Measurements from ENCODE around the gene GPX4.
"Not testable (repeated sequence)": the region's sequence is repeated elsewhere in the genome, so short reads cannot be mapped to it uniquely, and the experiment has no call there.

Gene GPX4

DNA sequence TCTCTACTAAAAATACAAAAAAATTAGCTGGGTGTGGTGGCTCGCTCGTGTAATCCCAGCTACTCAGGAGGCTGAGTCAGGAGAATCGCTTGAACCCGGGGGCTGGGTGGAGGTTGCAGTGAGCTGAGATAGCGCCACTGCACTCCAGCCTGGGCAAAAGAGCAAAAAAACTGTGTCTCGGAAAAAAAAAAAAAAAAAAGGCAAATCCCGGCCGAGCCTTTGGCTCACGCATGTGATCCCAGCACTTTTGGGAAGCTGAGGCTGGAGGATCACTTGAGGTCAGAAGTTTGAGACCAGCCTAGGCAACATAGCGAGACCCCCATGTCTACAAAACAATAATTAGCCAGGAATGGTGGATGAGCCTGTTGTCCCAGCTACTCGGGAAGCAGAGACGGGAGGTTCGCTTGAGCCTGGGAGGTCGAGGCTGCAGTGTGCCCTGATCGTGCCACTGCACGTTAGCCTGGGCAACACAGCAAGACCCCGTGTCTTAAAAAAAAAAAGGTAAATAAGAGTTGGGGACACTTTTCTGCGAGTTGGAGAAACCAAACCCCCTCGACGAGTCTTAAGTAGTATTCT lies 574 bp upstream of the GPX4 start:
- DNase-seq: no peak

DNA sequence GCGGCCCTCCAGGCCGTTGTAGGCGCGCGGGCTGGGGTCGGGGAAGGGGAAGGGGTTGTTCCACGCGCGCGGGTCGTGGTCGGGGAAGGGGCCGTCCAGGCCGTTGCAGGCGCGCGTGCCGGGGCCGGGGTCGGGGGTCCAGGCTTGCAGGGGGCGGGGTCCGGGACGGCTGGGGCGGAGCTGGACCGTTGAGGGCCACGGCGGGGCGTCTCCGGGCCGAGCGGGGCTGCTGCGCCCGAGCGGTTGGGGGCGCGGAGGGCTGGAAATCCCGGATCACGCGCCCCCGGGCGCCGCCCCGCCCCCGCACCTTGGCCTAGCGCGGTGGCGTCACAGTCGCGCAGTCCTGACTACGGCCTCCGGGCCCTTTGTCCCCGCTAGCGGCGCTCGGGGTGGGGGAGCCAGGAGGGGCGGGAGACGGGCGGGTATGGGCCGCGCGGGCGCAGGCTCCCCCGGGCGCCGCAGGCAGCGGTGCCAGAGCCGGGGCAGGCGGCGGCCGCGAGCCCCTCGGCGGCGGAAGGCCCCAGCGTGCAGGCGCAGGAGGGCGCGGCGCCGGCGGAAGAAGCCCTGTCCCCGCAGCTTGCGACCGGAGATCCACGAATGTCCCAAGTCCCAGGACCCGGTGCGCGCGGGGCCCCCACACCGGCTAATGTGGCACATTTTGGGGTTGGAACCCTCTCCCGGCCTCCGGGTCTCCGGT lies 665 bp downstream of the GPX4 start:
- DNase-seq: peak; percentile 61

DNA sequence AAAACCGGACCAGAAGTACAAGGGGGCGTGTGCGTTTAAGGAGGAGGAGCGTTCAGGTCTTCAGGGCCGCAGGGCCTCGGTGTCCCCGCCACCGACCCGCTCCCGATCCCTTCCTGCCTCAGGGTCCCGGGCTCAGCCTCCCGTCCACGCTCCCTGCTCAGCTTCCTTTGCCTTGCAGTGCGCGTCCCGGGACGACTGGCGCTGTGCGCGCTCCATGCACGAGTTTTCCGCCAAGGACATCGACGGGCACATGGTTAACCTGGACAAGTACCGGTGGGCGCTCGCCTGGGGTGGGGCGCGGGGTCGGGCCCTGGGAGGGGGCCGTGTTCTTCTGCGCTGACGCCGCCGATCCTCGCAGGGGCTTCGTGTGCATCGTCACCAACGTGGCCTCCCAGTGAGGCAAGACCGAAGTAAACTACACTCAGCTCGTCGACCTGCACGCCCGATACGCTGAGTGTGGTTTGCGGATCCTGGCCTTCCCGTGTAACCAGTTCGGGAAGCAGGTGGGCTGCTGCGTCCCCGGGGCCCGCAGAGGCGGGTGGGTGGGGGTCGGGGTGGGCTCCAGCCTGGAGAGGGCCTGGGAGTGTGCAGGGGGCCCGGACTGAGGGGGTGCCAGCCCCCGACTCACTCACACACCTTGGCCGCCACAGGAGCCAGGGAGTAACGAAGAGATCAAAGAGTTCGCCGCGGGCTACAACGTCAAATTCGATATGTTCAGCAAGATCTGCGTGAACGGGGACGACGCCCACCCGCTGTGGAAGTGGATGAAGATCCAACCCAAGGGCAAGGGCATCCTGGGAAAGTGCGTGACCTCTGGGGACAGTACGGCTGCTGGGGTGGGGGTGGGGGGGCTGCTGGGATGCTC lies 1.4 kb downstream of the GPX4 start:
- DNase-seq: no peak

DNA sequence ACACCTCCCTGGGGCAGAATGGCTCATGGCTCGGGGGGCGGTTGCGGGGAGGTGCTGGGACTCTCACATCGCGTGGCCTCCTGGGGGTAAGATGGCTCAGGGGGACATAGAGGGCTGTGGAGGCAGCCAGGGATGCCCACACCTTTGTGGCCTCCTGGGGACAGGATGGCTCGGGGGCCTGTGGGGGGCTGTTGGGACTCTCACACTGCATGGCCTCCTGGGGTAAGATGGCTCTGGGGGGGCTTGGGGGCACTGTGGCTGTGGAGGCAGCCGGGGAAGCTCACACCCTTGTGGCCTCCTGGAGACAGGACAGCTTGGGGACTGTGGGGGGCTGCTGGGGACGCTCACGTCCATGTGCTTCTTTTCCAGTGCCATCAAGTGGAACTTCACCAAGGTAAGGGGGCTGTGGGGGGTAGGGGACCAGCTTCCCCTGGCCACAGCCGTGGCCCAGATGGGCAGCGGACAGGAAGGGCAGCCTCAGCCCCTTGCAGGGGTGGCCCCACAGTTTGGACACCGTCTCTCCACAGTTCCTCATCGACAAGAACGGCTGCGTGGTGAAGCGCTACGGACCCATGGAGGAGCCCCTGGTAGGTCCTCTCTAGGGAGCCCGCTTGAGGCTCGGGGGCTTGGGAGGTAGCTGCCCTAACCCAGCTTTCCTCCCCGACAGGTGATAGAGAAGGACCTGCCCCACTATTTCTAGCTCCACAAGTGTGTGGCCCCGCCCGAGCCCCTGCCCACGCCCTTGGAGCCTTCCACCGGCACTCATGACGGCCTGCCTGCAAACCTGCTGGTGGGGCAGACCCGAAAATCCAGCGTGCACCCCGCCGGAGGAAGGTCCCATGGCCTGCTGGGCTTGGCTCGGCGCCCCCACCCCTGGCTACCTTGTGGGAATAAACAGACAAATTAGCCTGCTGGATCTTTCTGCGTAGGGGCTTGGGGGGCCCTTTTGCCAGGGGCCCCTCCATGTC lies 2.4 kb downstream of the GPX4 start:
- DNase-seq: no peak

DNA sequence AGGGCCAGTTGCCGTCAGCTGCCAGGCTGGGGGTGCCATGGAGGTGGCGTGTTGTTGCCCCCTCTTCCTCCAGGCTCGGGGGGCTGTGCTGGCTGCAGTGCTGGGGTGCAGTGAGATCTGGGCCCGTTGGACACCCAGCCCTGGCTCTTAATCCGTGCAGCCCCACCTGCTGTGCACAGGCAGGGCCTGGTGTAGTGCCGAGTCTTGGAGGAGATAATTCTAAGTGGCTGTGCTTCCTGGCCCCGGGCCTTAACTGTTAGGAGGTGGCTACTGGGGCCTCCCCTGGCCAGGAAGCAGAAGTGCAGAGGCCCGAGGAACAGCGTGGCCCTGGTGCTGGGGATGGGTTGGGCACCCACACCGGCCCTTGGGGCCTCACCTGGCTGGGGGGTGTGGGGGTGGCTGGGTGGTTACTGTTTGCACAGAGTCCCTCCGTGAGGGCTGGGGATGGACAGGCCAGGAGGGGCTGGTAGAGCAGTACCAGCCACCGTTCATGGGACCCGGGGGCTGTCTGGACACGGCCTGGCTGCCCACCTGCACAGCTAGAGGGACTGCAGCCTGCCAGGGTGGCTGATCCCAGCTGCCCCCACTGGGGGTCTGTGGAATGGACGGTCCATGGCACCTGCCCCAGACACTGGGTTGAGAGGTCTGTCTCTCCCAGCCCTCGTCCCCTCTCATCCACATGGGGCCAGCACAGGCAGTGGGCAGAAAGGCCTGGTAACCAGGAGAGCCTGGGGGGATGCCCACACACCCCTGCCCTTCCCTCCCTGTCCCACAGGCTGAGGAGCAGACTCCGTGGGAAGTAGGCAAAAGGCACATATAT lies 3.3 kb downstream of the GPX4 start:
- no peak for DNase-seq

DNA sequence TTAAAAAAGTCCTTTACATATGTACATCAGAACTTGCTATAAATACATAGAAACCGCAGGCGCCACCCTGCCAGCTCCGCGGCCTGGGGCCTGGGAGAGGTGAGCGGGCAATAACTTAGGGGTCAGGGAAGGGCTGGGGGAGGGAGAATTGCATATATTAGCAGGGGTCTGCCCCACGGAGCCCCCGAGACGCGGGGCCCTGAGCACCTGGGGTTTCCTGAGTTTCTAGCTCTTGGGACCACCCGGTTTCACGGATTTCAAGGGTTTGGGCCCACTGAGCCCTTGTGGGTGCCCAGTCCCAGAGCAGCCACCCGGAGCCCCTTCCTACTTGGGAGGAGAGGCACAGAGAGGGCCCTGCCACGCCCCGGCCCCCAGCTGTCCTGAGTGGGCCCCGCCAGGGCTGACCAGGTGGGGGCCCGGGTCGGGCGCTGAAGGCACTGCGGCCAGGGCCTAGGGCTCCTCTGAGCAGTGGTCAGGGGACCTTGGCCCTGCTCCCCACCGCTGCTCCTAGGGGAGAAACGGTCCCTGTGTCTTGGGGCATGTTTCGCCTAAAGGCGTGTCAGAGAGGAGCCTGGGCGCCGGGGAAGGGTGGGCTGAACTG lies 4.0 kb downstream of the GPX4 start:
- no peak for DNase-seq

DNA sequence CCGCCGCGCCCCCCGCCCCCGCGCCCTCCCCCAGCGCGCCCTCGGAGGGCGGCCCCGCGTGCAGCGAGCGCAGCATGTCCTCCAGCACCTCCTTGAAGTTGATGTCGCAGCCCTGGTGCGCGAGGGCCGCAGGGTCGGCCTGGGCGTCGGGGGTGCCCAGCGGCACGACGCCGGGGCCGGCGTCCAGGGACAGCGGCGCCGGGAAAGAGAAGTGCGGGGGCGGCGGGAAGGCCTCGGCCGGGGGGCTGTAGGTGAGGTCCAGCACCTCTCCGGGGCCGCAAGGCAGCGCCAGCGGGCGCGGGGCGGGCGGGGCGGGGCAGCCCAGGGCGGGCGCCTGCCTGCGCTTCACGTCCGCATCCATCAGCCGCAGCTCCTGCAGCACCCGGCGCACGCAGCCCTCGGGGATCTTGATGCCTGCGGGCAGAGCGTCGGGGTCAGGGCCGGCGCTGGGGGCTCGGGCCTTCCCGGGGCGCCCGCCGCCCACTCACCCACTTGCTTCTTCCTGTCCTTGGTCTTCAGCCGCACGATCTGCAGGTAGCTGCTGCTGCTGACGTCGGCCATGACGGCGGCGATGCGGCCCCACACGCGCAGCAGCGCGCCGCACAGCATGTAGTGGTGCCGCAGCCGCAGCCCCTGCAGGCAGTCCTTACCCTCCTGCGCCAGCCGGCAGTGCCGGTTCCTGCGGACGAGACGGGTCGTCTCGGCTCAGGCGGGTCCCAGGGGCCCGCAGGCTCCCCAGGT lies 4.7 kb downstream of the GPX4 start:
- DNase-seq: no peak

DNA sequence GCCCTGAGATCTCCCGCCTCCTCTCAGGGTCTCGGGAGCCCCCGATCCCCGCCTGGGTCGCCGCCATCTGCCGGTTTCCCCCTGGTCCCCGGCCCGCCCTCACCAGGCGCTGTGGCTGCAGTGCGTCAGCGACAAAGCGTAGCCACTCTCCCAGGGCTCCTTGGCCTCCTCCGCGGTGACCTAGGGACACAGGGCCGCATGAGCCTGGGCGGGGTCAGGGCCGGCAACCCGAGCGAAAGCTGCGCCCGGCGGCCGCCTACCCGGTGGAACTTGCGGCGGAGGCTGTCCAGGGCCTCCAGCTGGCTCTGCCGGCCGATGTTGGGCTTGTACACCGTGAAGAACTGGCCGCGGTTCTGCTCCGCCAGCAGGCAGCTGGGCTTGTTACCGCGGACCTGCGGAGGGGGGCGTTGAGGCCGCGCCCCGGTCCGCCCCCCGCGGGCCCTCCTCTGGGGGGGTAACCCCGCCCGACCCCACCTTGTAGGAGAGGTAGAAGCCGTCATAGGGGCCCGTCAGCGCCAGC lies 5.3 kb downstream of the GPX4 start:
- no peak for DNase-seq

DNA sequence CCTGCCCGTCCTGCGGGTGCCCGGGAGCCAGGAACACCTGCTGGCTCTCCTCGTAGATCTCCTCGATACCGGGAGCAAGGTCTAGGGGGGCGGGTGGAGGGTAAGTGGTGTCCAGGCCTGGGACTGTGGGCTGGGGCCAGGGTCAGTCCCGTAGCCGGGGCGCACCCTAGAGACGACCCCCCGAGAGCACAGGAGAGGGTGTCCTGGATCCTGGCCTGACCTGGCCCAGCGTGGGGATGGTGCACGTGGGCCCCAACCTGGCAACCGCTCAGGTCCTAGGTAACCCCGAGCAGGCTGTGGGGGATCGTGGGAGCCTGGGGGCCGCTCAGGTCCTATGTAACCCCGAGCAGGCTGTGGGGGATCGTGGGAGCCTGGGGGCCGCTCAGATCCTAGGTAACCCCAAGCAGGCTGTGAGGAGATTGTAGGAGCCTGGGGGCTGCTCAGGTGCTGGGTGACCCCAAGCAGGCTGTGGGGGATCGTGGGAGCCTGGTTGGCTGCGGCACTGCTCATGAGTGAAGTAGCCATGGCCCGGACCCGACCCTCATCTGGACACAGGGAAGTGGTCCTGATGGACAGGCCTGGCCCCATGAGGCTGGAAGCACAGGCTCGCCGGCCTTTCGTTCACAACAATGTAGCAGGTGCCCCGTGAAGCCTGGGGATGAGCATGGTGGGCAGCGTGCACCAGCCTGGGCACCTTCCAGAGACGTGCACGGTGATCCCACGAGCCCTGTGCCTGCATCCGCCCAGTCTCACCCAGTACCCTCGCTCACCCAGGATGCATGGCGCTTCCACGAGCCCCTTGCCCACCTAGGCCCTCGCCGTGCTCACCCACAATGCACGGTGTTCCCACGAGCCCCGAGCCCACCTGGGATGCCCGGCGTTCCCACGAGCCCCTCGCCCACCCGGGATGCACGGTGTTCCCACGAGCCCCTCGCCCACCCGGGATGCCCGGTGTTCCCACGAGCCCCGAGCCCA lies 6.2 kb downstream of the GPX4 start:
- no peak for DNase-seq

DNA sequence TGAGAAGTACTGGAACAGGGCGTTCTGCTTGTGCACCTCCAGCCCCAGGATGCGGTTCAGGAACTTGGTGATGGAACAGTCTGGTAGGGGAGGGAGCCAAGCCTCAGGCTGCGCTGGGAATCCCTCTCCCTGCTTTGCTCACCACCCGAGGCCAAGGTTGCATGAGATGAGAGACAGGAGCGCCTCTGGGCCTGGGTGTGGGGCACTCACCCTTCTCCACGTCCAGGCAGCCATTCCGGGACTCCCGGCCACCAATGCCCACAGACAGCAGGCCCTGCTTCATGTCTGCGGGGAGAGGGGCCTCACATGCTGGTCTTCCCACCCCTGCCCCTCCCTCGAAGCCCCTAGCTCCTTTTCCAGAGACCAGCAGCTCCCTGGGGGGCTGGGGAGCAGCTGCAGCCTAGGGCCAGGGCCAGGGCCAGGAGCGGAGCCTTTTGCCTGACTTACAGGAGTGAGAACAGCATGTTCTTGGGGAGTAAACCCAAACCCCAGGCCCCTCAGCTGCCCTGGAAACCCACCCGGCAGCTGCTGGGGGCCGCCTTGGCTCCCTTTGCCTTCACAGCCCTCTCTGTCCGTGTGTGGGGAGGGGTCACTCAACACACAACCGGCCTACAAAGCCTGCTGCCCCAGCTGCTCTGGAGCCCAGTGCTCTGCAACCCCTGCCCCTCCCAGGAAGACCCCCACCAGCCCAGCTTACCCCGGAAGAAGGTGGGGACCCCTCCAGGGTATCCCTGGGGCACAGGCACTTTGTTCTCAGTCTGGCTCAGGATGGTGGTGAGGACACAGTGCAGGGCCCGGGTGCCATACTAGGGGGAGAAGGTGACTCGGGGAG lies 7.2 kb downstream of the GPX4 start:
- no peak for DNase-seq

DNA sequence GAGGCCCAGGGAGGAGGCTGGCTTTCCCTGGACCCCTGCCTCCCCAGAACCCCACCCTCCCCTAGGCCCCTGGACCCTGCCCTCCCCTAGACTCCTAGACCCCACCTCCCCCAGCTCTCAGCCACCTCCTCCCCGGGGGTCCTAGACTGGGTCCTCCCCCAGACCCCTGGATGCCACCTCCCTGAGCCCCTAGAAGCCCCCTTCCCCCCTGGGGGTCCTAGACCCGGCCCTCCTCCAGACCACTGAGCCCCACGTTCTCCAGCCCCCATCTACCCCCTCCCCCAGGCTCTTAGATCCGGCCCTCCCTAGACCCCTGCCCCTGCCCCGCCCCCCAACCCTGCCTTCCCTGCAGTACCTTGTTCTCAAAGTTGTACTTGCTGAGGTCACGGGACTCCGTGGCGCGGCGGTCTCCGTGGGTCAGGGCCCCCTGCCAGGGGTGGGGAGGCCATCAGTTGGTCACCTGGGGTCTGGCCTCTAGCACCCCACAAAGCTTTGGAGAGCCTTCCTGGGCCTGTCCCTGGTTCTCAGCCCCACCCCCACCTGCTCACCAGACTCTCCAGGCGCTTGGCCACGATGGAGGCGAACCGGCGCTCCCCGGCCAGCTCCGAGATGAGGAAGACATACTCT lies 8.0 kb downstream of the GPX4 start:
- no peak for DNase-seq

DNA sequence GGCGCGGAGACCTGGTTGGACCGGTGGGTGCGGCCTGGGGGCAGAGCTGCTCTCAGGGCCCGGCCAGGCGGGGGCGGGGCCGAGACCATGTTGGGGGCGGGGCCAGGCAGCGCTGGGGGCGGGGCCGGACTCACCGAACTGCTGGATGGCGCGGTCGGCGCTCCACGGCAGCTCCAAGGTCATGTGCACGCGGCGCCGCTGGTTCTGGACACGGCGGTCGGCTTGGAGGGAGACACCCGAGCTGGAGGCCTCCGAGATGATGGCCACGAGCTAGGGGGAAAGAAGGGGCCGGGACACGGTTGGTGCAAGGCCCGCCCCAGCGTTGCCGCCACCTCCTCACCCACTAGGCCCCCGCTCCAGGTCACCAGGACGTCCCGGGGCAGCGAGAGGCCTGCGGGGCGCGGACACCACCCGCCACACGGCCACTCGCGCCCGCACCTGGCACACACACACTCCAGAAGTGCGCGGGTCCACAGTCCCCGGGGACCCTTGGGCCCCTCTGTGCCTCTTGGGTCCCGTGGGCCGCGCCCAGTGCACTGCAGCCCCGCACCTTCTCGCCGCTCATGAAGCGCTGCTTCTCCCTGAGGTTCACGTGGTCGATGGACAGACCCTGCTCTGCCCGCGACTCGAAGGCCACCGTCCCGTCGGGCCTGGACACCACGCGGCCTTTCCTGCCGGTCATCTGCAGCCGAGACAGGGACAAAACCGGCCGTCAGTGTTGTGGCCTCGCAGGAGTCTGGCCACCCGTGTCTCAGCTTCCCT lies 8.7 kb downstream of the GPX4 start:
- no peak for DNase-seq

DNA sequence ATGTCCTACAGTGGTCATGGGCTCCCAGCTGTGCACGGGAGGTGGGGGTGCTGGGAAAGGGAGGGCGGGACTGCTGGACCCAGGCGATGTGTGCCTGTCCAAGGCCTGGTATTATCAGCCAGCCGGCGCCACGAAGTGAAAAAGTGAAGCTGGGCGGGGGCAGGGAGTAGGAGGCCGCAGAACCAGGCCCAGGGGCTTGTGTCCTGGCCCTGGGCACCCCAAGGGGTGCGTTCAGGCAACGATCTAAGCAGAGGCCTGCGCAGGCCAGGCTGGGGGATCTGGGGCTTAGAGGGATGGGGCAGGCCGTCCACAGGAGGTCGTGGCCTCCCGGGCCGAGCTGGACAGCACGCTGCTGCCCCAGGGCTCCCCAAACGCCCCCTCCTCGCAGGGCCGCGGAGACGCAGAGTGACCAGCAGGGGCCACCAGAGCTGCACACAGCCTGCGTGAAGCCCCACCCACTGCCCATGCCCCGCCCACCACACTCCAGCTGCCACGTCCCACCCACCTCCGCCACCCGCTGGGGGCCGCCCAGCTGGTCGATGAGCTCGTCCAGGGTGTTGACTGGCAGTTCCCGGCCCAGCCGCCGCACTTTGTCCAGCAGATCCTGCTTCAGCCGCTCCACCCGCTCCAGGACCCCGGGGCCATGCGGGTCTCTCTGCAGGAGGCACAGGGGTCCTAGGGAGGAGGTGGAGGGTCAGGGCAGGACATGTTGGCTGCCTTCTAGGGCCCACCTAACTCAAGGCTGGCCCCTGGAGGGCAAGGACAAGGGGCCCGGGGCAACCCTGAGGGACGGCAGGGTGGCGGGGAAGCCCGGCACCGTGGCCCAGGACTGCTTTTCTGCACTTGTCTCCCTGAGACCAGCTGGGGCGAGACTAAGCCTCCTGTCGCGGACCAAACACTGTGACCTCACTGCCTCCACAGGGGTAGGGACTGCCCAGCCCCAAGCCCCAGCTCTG lies 9.5 kb downstream of the GPX4 start:
- DNase-seq: peak; percentile 64

DNA sequence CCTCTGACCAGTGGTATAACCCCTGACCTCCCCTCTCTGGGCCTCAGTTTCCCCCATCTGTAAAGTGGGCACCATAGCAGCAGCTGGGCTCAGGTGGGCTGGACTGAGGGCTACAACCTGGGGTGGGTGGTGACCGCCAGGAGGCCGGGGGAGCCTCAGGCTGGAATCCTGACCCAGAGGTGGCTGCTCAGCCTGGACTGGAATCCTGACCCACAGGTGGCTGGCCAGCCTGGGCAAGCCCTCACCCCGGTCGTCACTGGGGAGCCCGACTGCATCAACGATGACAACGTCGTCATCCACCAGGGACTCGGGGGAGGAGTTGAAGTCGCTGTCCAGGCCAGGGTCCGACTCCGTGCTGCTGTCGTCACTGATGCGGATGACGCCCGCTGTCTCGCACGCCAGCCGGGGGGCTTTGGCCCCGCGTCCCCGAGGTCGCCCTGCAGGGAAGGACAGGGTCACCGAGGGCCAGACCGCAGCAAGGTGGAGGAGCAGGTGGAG lies 10.2 kb downstream of the GPX4 start:
- DNase-seq: no peak

DNA sequence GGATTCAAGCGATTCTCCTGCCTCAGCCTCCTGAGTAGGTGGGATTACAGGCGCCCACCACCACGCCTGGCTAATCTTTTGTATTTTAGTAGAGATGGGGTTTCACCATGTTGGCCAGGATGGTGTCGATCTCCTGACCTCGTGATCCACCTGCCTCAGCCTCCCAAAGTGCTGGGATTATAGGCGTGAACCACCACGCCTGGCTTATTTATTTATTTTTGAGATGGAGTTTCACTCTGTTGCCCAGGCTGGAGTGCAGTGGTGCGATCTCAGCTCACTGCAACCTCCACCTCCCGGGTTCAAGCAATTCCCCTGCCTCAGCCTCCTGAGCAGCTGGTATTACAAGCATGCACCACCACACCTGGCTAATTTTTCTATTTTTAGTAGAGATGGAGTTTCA lies 10.9 kb downstream of the GPX4 start:
- DNase-seq: not testable (repeated sequence)
